Neural crest cell (in vitro differentiated cells): ENCODE data around the gene SH3RF3. TPM values are rescaled to one million over a fixed set of nuclear protein-coding genes. Genes with fewer than 3 reads are reported as not detected.

Experiments
- DNase-seq: peaks from one replicate; pipeline ENCODE4 v3.0.0; 2021; ENCODE audit warnings: low read depth, mixed read lengths, low spot score
- H3K27ac Mint-ChIP-seq: one replicate; pipeline ENCODE4 v1.8.0; 2021; ENCODE audit warnings: mild to moderate bottlenecking, mixed read lengths; ENCODE audit not compliant: unreplicated experiment
- H3K27me3 Mint-ChIP-seq: 2 replicates; pipeline ENCODE4 v1.8.0; 2021; ENCODE audit warnings: low read depth, mild to moderate bottlenecking, mixed read lengths
- H3K36me3 Mint-ChIP-seq: 2 replicates; pipeline ENCODE4 v1.8.0; 2021; ENCODE audit warnings: low read depth, mild to moderate bottlenecking, mixed read lengths
- H3K4me1 Mint-ChIP-seq: 2 replicates; pipeline ENCODE4 v1.8.0; 2021; ENCODE audit warnings: mixed read lengths
- H3K4me3 Mint-ChIP-seq: one replicate; pipeline ENCODE4 v1.8.0; 2021; ENCODE audit warnings: mild to moderate bottlenecking, mixed read lengths
- H3K9me3 Mint-ChIP-seq: 2 replicates; pipeline ENCODE4 v1.8.0; 2021; ENCODE audit warnings: mixed read lengths
- total RNA-seq: library from RNA; stranded (reverse); gene quantifications from 2 replicates; pipeline ENCODE4 v1.2.1, GENCODE V29; 2021
- TF ChIP-seq, protein P1 (sequence below): fragments of 200-600 bp; sonication (generic); conservative IDR thresholded peaks from 2 replicates; pipeline ENCODE4 v1.5.0; 2021; ENCODE audit warnings: antibody characterized with exemption, mild to moderate bottlenecking

The SH3RF3 gene
- total RNA-seq, 1 donor from 2014 or later, result 0.70 TPM

DNA sequence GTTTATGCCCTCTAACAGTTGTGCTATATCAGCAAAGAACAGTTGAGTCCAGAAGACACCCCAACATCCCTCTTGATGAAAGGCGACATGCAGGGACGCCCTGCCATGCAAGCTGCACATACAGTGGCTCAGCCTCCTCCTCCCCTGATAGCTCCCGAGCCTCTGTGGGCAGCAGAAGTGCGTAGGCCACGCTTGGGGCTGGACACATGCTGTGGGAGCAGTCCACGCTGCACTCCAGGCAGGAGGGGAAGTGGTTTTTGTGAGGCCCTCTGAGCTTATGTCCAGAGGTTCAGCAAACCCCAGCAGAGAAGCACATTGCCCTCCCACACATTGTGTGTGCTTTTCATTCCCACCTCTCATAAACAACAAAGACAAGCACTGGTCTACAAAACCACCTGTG, 322.7 kb downstream of the SH3RF3 start:
- Mint-ChIP-seq H3K36me3 (no peaks in the 10 kb centered on the region), H3K27me3 (no peaks in the 10 kb centered on the region), H3K9me3 (no peaks in the 10 kb centered on the region), H3K4me3 (no peak overlapping the region), H3K4me1 (peaks cover 6% of the 10 kb centered on the region), H3K27ac (no peak overlapping the region)
- no peak for DNase-seq
- TF ChIP-seq, protein P1, sequence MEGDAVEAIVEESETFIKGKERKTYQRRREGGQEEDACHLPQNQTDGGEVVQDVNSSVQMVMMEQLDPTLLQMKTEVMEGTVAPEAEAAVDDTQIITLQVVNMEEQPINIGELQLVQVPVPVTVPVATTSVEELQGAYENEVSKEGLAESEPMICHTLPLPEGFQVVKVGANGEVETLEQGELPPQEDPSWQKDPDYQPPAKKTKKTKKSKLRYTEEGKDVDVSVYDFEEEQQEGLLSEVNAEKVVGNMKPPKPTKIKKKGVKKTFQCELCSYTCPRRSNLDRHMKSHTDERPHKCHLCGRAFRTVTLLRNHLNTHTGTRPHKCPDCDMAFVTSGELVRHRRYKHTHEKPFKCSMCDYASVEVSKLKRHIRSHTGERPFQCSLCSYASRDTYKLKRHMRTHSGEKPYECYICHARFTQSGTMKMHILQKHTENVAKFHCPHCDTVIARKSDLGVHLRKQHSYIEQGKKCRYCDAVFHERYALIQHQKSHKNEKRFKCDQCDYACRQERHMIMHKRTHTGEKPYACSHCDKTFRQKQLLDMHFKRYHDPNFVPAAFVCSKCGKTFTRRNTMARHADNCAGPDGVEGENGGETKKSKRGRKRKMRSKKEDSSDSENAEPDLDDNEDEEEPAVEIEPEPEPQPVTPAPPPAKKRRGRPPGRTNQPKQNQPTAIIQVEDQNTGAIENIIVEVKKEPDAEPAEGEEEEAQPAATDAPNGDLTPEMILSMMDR, result no peak

GRCh38 chr2:109452318-109453305, 323.6 kb downstream of the SH3RF3 start:
- no peaks in the 10 kb centered on the region for H3K27me3 Mint-ChIP-seq
- DNase-seq, result no peak
- H3K9me3 Mint-ChIP-seq, result no peaks in the 10 kb centered on the region
- TF ChIP-seq, protein P1, result no peak
- H3K4me3 Mint-ChIP-seq, result no peak overlapping the region
- no peaks in the 10 kb centered on the region for H3K4me1 Mint-ChIP-seq
- no peaks in the 10 kb centered on the region for H3K36me3 Mint-ChIP-seq
- no peak overlapping the region for H3K27ac Mint-ChIP-seq

DNA sequence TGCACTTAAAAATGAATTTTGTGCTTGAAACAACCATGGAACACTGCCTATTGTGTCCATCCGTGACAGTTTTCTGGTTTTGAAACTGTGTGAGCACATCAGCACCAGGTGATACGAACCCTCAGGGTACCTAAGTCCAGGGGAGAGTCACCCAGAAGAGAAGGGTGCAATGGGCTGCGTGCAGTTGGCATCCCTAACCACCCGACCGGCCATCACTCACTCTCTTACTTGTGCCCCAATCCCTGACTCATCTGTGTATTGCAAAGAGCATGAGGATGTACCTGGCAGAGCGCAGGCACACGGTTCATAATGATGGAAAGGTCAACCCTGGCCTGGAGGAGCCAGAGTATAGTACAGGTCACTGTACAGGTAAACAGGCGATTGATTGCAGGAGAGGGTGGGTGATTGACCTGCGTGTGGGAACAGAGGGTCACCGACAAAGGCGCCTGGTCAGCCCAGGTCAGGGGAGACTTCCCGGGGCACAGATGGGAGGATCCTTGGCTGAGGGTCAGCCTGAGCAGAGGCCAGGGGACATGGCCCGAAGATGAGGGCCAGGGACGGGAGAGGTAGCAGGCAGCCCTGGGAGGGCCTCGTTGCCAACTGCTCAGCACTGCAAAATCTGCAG, 324.5 kb downstream of the SH3RF3 start:
- TF ChIP-seq, protein P1, result no peak
- H3K27me3 Mint-ChIP-seq, result no peaks in the 10 kb centered on the region
- no peaks in the 10 kb centered on the region for H3K9me3 Mint-ChIP-seq
- H3K4me1 Mint-ChIP-seq, result no peaks in the 10 kb centered on the region
- H3K36me3 Mint-ChIP-seq, result no peaks in the 10 kb centered on the region
- no peak overlapping the region for H3K4me3 Mint-ChIP-seq
- H3K27ac Mint-ChIP-seq, result peak overlapping the region; percentile 12
- DNase-seq, result no peak

- DNase-seq, result no peak
- TF ChIP-seq, protein P1, result no peak
- Mint-ChIP-seq H3K36me3 (no peaks in the 10 kb centered on the region), H3K27ac (no peak overlapping the region), H3K9me3 (no peaks in the 10 kb centered on the region), H3K4me1 (no peaks in the 10 kb centered on the region), H3K27me3 (no peaks in the 10 kb centered on the region), H3K4me3 (no peak overlapping the region)
Measured at GRCh38 chr2:109454304-109454703, 325.3 kb downstream of the SH3RF3 start.

DNA sequence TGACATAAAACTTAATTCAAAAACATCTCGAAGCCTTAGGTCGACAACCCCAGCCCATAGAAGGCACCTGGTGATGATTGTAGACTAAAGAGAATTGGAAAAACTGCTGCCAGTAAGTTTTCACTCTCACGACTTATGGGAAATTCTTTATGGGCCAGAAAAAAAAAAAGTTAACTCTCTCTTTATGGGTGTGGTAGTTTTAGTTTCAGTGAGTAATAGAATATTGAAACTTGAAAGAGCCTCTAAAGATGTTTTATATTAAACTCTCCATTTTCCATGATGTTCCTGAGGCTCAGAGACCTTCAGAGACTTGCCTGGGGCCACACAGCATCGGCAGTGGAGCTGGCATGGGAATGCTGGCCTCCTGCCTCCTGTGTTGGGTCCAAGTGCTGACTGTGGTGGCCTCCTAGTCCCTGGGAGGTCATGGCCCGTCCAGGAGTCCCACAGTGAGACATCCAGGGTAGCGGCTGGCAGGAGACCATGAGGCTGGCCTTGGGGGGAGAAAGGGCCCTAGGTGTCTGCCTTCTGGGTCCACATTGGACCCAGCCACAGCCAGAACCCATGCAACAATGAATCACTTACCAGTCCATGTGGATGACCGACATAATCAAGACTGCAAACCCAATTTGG, 325.9 kb downstream of the SH3RF3 start:
- H3K9me3 Mint-ChIP-seq, result no peaks in the 10 kb centered on the region
- H3K4me3 Mint-ChIP-seq, result no peak overlapping the region
- H3K27me3 Mint-ChIP-seq, result no peaks in the 10 kb centered on the region
- H3K4me1 Mint-ChIP-seq, result no peaks in the 10 kb centered on the region
- H3K27ac Mint-ChIP-seq, result no peak overlapping the region
- DNase-seq, result no peak
- TF ChIP-seq, protein P1, result no peak
- H3K36me3 Mint-ChIP-seq, result no peaks in the 10 kb centered on the region
